ENCODE measurements around the gene TARS3.

DNA sequence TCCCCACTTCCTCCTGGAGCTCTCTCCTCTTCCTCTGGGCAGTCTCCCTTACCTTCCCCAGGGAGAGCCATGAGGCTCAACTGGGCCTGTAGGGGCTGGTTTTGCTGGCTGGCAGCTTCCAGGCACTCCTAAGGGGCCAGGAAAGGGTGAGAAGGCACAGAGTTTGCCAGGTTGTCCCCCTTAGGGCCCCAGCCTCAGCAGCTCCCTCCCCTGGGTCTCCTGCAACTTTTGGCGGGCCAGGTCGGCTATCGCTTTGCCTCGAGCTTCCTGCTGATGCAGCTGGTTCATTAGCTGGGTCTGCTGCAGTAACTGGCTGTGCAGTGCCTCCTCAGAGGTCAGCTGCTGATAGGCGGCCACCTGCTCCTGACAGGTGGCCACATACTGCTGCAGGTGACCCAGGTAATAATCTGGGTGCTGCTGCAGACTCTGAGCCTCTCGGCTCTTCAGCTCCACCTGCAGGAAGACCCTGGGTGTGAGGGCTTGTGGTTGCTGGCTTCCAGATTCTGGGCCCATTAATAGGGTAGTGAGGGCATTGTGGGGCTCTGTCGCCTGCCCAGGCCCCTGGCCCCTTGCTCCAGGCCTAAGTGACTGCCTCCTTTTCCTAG lies 49.3 kb upstream of the TARS3 start:
- TF ChIP-seq POLR2A (IDR thresholded peaks at IDR 0.05; ENCODE audit: low read length) (no peak), GATA1 (IDR thresholded peaks at IDR 0.05; ENCODE audit: low read depth, low read length) (no peak)
